Endodermal cell (in vitro differentiated cells): ENCODE data around the gene AFF1. TPM values are rescaled to one million over a fixed set of nuclear protein-coding genes. Genes with fewer than 3 reads are reported as not detected.
A peak's percentile ranks its signal among the peaks of the same experiment; 100 is the strongest.

Experiments used
- DNase-seq: peaks from one replicate; pipeline ENCODE4 v3.0.0-alpha.2; 2017
- H3K27ac ChIP-seq: 2 replicates; pipeline ENCODE4 v1.5.1; 2013; ENCODE audit warnings: mild to moderate bottlenecking, low read depth, low read length, moderate library complexity
- H3K27me3 ChIP-seq: 2 replicates; pipeline ENCODE4 v1.6.1; 2013; ENCODE audit warnings: mild to moderate bottlenecking, low read length, moderate library complexity; ENCODE audit not compliant: insufficient read depth, control insufficient read depth, poor library complexity, severe bottlenecking
- H3K36me3 ChIP-seq: 2 replicates; pipeline ENCODE4 v1.7.0; 2013; ENCODE audit warnings: mild to moderate bottlenecking, low read length, moderate library complexity; ENCODE audit not compliant: control insufficient read depth, insufficient read depth
- H3K4me1 ChIP-seq: one replicate; pipeline ENCODE4 v1.7.0; 2013; ENCODE audit warnings: low read length; ENCODE audit not compliant: control insufficient read depth, insufficient read depth
- H3K4me3 ChIP-seq: 2 replicates; pipeline ENCODE4 v1.5.1; 2013; ENCODE audit warnings: mild to moderate bottlenecking, low read length, moderate library complexity
- H3K9ac ChIP-seq: 2 replicates; pipeline ENCODE4 v1.6.1; 2013; ENCODE audit warnings: mild to moderate bottlenecking, low read length, moderate library complexity; ENCODE audit not compliant: poor library complexity, severe bottlenecking; ENCODE audit errors: extremely low read depth
- H3K9me3 ChIP-seq: 2 replicates; pipeline ENCODE4 v1.6.1; 2013; ENCODE audit warnings: mild to moderate bottlenecking, low read length, moderate library complexity; ENCODE audit not compliant: control insufficient read depth
- H3K27ac Mint-ChIP-seq: 2 replicates; pipeline ENCODE4 v1.8.0; 2020; ENCODE audit warnings: mixed read lengths
- H3K27me3 Mint-ChIP-seq: 2 replicates; pipeline ENCODE4 v1.8.0; 2021; ENCODE audit warnings: mild to moderate bottlenecking, mixed read lengths; ENCODE audit not compliant: insufficient read depth
- H3K36me3 Mint-ChIP-seq: 2 replicates; pipeline ENCODE4 v1.8.0; 2020; ENCODE audit warnings: low read depth, mixed read lengths
- H3K4me1 Mint-ChIP-seq: 2 replicates; pipeline ENCODE4 v1.8.0; 2020; ENCODE audit warnings: mixed read lengths
- H3K4me3 Mint-ChIP-seq: 2 replicates; pipeline ENCODE4 v1.8.0; 2020; ENCODE audit warnings: mild to moderate bottlenecking, moderate library complexity, mixed read lengths
- H3K9me3 Mint-ChIP-seq: 2 replicates; pipeline ENCODE4 v1.8.0; 2020; ENCODE audit warnings: mild to moderate bottlenecking, mixed read lengths
- WGBS, 2 experiments: methylation state at CpG; one replicate each; pipeline versions ENCODE4 v1.1.5 to v1.1.7; 2013; ENCODE audit warnings: missing lambda C conversion rate in 2 of 2, mixed read lengths in 1 of 2; ENCODE audit not compliant: insufficient coverage in 1 of 2, insufficient read length in 1 of 2; 5-methylcytosine and 5-hydroxymethylcytosine counted together
- total RNA-seq, 2 donors: library from RNA; stranded (reverse); fragmentation: NEBNext Ultra II Directional in 1 of 2; extraction: Animal tissue kit (Norgen Biotek cat#: 25700) in 1 of 2; gene quantifications; 2 replicates in 1 of 2; 3 replicates in 1 of 2; pipeline ENCODE4 v1.2.1, GENCODE V29; 2021
- TF ChIP-seq, protein P1 (sequence below): fragments of 200-600 bp; sonication (generic); conservative IDR thresholded peaks from 2 replicates; pipeline ENCODE4 v1.5.0; 2021; ENCODE audit warnings: antibody characterized with exemption, mild to moderate bottlenecking

Gene AFF1
- total RNA-seq, 2 donors from 2014 or later: 134 to 171 TPM

DNA sequence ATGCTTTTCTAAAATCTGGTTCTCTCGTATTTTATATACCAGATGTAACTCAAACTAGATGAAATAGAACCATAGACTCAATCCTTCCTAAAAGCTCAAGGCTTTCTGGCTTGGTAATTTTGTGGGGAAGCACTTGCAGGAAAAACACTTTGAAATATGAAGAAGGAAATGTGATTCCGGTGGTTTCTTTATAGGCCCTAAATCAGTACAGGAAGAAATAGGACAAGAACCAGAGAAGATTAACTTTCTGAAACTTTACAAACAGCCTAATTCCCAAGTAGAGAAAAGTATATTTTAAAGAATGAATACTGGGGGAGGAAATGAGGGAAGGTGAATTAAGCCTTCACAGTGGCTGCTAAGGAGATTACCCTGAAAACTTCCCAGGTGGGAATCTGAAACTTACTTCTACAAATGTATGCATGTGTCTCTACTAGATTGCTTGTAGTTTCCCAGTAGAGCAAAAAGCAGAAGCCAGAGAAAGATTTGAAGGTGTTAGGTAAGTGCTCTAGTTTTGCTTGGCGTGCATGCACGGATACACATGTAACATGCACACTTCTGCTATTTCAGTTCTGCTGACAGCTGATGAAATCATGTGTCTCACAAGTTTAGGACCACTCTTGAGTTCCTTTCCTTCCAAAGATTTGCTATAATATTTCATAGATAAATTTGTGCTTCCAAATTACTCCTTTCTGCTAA, 92.1 kb downstream of the AFF1 start:
- H3K4me3 Mint-ChIP-seq: peak overlapping the region; percentile 1
- peak overlapping the region; percentile 21 for H3K4me3 ChIP-seq
- peaks cover 62% of the 10 kb centered on the region for H3K4me1 Mint-ChIP-seq
- H3K27me3 Mint-ChIP-seq: no peaks in the 10 kb centered on the region
- no peaks in the 10 kb centered on the region for H3K9me3 Mint-ChIP-seq
- H3K36me3 ChIP-seq: no peaks in the 10 kb centered on the region
- DNase-seq: no peak
- H3K9me3 ChIP-seq: no peaks in the 10 kb centered on the region
- WGBS, 2 experiments: 84 to 85% methylated on average over 3 to 4 of the region's 4 CpGs
- no peaks in the 10 kb centered on the region for H3K36me3 Mint-ChIP-seq
- peak overlapping the region; percentile 9 for H3K9ac ChIP-seq
- H3K27me3 ChIP-seq: no peaks in the 10 kb centered on the region
- TF ChIP-seq, protein P1, sequence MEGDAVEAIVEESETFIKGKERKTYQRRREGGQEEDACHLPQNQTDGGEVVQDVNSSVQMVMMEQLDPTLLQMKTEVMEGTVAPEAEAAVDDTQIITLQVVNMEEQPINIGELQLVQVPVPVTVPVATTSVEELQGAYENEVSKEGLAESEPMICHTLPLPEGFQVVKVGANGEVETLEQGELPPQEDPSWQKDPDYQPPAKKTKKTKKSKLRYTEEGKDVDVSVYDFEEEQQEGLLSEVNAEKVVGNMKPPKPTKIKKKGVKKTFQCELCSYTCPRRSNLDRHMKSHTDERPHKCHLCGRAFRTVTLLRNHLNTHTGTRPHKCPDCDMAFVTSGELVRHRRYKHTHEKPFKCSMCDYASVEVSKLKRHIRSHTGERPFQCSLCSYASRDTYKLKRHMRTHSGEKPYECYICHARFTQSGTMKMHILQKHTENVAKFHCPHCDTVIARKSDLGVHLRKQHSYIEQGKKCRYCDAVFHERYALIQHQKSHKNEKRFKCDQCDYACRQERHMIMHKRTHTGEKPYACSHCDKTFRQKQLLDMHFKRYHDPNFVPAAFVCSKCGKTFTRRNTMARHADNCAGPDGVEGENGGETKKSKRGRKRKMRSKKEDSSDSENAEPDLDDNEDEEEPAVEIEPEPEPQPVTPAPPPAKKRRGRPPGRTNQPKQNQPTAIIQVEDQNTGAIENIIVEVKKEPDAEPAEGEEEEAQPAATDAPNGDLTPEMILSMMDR: no peak
- no peak overlapping the region for H3K27ac ChIP-seq
- H3K27ac Mint-ChIP-seq: peak overlapping the region; percentile 67
- H3K4me1 ChIP-seq: peaks cover 52% of the 10 kb centered on the region

DNA sequence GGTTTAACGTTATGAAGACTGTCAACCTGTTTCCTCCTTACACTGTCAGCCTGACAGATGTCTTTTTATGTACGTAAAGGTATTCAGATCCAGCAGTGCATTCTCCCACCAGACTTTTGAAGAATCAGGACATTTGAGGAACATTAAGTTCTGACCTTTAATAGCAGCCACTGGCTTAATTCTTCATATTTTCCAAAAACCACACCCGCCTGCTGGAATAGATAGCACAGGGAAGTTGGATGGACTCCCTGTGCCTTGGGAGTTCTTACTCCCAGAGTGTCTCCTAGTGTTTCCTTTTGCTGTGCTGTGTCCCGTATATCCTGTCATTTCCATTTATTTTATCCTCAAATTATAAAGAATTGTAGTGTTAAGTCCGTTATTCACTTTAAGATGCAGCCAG, 94.5 kb downstream of the AFF1 start:
- Histone ChIP-seq H3K4me1 (peaks cover 55% of the 10 kb centered on the region), H3K9me3 (no peaks in the 10 kb centered on the region), H3K9ac (no peak overlapping the region), H3K27ac (no peak overlapping the region), H3K27me3 (no peaks in the 10 kb centered on the region), H3K4me3 (peak overlapping the region; percentile 1), H3K36me3 (no peaks in the 10 kb centered on the region)
- Mint-ChIP-seq H3K27ac (peak overlapping the region; percentile 67), H3K9me3 (no peaks in the 10 kb centered on the region), H3K4me3 (peak overlapping the region; percentile 8), H3K36me3 (no peaks in the 10 kb centered on the region), H3K4me1 (peaks cover 49% of the 10 kb centered on the region), H3K27me3 (no peaks in the 10 kb centered on the region)
- 87 to 100% methylated on average over 1 to 4 of the region's 5 CpGs for WGBS, 2 experiments
- TF ChIP-seq, protein P1: no peak
- DNase-seq: no peak

DNA sequence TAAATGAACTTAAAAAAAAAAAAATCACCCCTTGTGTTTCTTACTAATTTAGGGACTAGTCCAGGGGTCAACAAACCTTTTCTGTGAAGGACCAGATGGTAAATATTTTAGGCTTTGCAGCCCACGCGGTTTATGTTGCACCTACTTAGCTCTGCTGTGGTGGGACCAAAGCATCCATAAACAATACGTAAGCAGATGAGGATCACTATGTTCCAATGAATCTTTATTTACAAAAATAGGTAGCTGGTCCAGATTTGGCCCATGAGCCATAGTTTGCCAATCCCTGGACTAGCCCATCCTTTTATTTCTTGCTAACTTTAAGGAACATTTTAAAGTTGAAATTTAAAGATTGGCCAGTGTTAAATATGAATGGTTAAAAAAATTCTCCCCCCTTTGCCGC, 95.3 kb downstream of the AFF1 start:
- no peaks in the 10 kb centered on the region for H3K36me3 ChIP-seq
- H3K9ac ChIP-seq: peak overlapping the region; percentile 73
- Mint-ChIP-seq H3K9me3 (no peaks in the 10 kb centered on the region), H3K4me3 (peak overlapping the region; percentile 8), H3K36me3 (no peaks in the 10 kb centered on the region), H3K4me1 (peaks cover 51% of the 10 kb centered on the region), H3K27ac (peak overlapping the region; percentile 67), H3K27me3 (no peaks in the 10 kb centered on the region)
- H3K27ac ChIP-seq: peak overlapping the region; percentile 89
- peak overlapping the region; percentile 70 for H3K4me3 ChIP-seq
- no peaks in the 10 kb centered on the region for H3K27me3 ChIP-seq
- 57 to 77% methylated on average over 3 to 4 of the region's 4 CpGs for WGBS, 2 experiments
- H3K9me3 ChIP-seq: no peaks in the 10 kb centered on the region
- TF ChIP-seq, protein P1: no peak
- no peak for DNase-seq
- peaks cover 57% of the 10 kb centered on the region for H3K4me1 ChIP-seq
